ENCODE data around the gene ZCCHC14. TPM values are rescaled to one million over a fixed set of nuclear protein-coding genes. Genes with fewer than 3 reads are reported as not detected.

The ZCCHC14 gene
- polyA plus RNA-seq, 3 donors = 30.9 to 40.3 (median 34.4) TPM

- no peak for DNase-seq
Observed at GRCh38 chr16:87459027-87459426, 33.8 kb downstream of the ZCCHC14 start.

GRCh38 chr16:87458424-87458915 lies 34.4 kb downstream of the ZCCHC14 start:
- DNase-seq = no peak

GRCh38 chr16:87457709-87458423 lies 35.0 kb downstream of the ZCCHC14 start:
- DNase-seq = no peak

- no peak for DNase-seq
Observed at GRCh38 chr16:87457061-87457611, 35.7 kb downstream of the ZCCHC14 start.

GRCh38 chr16:87454391-87454790 lies 38.4 kb downstream of the ZCCHC14 start:
- no peak for DNase-seq

GRCh38 chr16:87453326-87453725 lies 39.5 kb downstream of the ZCCHC14 start:
- no peak for DNase-seq

- no peak for DNase-seq
Observed at GRCh38 chr16:87451563-87452210, 41.1 kb downstream of the ZCCHC14 start.

- DNase-seq = no peak
Observed at GRCh38 chr16:87448866-87449265, 44.0 kb downstream of the ZCCHC14 start.

GRCh38 chr16:87447323-87447722 lies 45.5 kb downstream of the ZCCHC14 start:
- DNase-seq = no peak

GRCh38 chr16:87446479-87446878 lies 46.3 kb downstream of the ZCCHC14 start:
- no peak for DNase-seq

GRCh38 chr16:87445486-87445885 lies 47.3 kb downstream of the ZCCHC14 start:
- DNase-seq = no peak

- no peak for DNase-seq
Observed at GRCh38 chr16:87443964-87444363, 48.9 kb downstream of the ZCCHC14 start.

GRCh38 chr16:87443016-87443415 lies 49.8 kb downstream of the ZCCHC14 start:
- DNase-seq = no peak

GRCh38 chr16:87442581-87442966 lies 50.2 kb downstream of the ZCCHC14 start:
- DNase-seq = no peak

GRCh38 chr16:87441886-87442580 lies 50.8 kb downstream of the ZCCHC14 start:
- DNase-seq = no peak

- DNase-seq = no peak
Observed at GRCh38 chr16:87439926-87440325, 52.9 kb downstream of the ZCCHC14 start.

- DNase-seq = no peak
Observed at GRCh38 chr16:87438611-87438985, 54.2 kb downstream of the ZCCHC14 start.

GRCh38 chr16:87437911-87438610 lies 54.8 kb downstream of the ZCCHC14 start:
- DNase-seq = no peak

- DNase-seq = no peak
Observed at GRCh38 chr16:87437327-87437726, 55.5 kb downstream of the ZCCHC14 start.

GRCh38 chr16:87436225-87437172 lies 56.3 kb downstream of the ZCCHC14 start:
- DNase-seq = no peak
